B cell (primary cell): ENCODE results near the gene UNC13C. TPM values are rescaled to one million over a fixed set of nuclear protein-coding genes. Genes with fewer than 3 reads are reported as not detected.

Experiments
- ATAC-seq: fragments of 200-7000 bp; cut with Tn5 transposase; one replicate; pipeline ENCODE4 v1.10.0; 2021; ENCODE audit warnings: low read depth, mild to moderate bottlenecking, moderate number of reproducible peaks, moderate library complexity
- CTCF ChIA-PET: fragments of 350-600 bp; sonication (Branson Sonifier 250); formaldehyde crosslinking; loops from one replicate; lab custom pipeline; 2021; ENCODE audit warnings: antibody characterized with exemption, inconsistent platforms; lab: Charles Lee
- POLR2A ChIA-PET: fragments of 350-600 bp; sonication (Branson Sonifier 250); formaldehyde crosslinking; loops from one replicate; lab custom pipeline; 2021; ENCODE audit warnings: antibody characterized with exemption; lab: Charles Lee
- DNase-seq: peaks from one replicate; pipeline ENCODE4 v3.0.0; 2013
- H2AFZ ChIP-seq: 2 replicates; pipeline ENCODE4 v1.6.1; 2012; ENCODE audit warnings: mild to moderate bottlenecking, low read depth, low read length; ENCODE audit not compliant: insufficient read depth, poor library complexity, severe bottlenecking
- H3K27ac ChIP-seq, 2 donors: 1 replicate in 1 of 2; 2 replicates in 1 of 2; pipeline ENCODE4 v1.5.1; 2012 to 2013; ENCODE audit warnings: low read length in 2 of 2, mild to moderate bottlenecking in 2 of 2, moderate library complexity in 1 of 2
- H3K27me3 ChIP-seq, 4 experiments: fragments of 200-600 bp in 1 of 4; sonication (generic) in 1 of 4; replicated peaks in 1 of 4; 1 replicate in 2 of 4; 2 replicates in 2 of 4; pipeline versions ENCODE4 v1.6.1 to v1.7.0; 2013 to 2016; ENCODE audit warnings: low read length in 3 of 4, mild to moderate bottlenecking in 2 of 4, mixed read lengths in 1 of 4, moderate library complexity in 1 of 4; ENCODE audit not compliant: insufficient read depth in 4 of 4, control insufficient read depth in 3 of 4; ENCODE audit errors: control extremely low read depth in 1 of 4
- H3K36me3 ChIP-seq, 2 experiments: replicated peaks in 1 of 2; 1 replicate in 1 of 2; 2 replicates in 1 of 2; pipeline versions ENCODE4 v1.6.1 to v1.7.1; 2013; ENCODE audit warnings: low read length in 1 of 2; ENCODE audit not compliant: insufficient read depth in 2 of 2, control insufficient read depth in 1 of 2; ENCODE audit errors: control extremely low read depth in 1 of 2, extremely low read depth in 1 of 2
- H3K4me1 ChIP-seq, 2 donors: fragments of 200-600 bp in 1 of 2; sonication (generic) in 1 of 2; 1 replicate in 1 of 2; 2 replicates in 1 of 2; pipeline versions ENCODE4 v1.5.1 to v1.6.1; 2013 to 2017; ENCODE audit warnings: low read length in 2 of 2; ENCODE audit not compliant: control insufficient read depth in 2 of 2, insufficient read depth in 2 of 2
- H3K4me2 ChIP-seq: replicated peaks from 2 replicates; pipeline ENCODE3; 2012; ENCODE audit warnings: mild to moderate bottlenecking, low read depth, low read length; ENCODE audit not compliant: poor library complexity, severe bottlenecking
- H3K4me3 ChIP-seq, 5 experiments: fragments of 200-600 bp in 1 of 5; sonication (generic) in 1 of 5; 1 replicate in 3 of 5; 2 replicates in 2 of 5; pipeline versions ENCODE4 v1.5.1 to v1.7.0; 2011 to 2016; ENCODE audit warnings: low read length in 4 of 5, mild to moderate bottlenecking in 4 of 5, low read depth in 2 of 5, control low read depth in 1 of 5, moderate library complexity in 1 of 5; ENCODE audit not compliant: insufficient read depth in 1 of 5; ENCODE audit errors: control extremely low read depth in 1 of 5, extremely low read depth in 1 of 5
- H3K79me2 ChIP-seq: fragments of 200-600 bp; sonication (generic); one replicate; pipeline ENCODE4 v1.6.0; 2016; ENCODE audit warnings: low read length; ENCODE audit not compliant: control insufficient read depth, insufficient read depth
- H3K9ac ChIP-seq: fragments of 200-600 bp; sonication (generic); 2 replicates; pipeline ENCODE4 v1.6.1; 2017; ENCODE audit warnings: mild to moderate bottlenecking, low read length, moderate library complexity
- H3K9me3 ChIP-seq, 3 donors: one replicate each; pipeline versions ENCODE4 v1.6.1 to v1.7.1; 2013; ENCODE audit warnings: low read length in 2 of 3; ENCODE audit not compliant: control insufficient read depth in 2 of 3, insufficient read depth in 1 of 3; ENCODE audit errors: control extremely low read depth in 1 of 3
- H4K20me1 ChIP-seq: 2 replicates; pipeline ENCODE4 v1.6.0; 2012; ENCODE audit warnings: mild to moderate bottlenecking, low read length; ENCODE audit not compliant: insufficient read depth, control insufficient read depth, poor library complexity, severe bottlenecking
- H3K27ac Mint-ChIP-seq: one replicate; pipeline ENCODE4 v1.8.0; 2021; ENCODE audit warnings: mixed read lengths
- H3K27me3 Mint-ChIP-seq: one replicate; pipeline ENCODE4 v1.8.0; 2021; ENCODE audit warnings: mixed read lengths
- H3K4me1 Mint-ChIP-seq: one replicate; pipeline ENCODE4 v1.8.0; 2021; ENCODE audit warnings: mixed read lengths
- H3K4me3 Mint-ChIP-seq: one replicate; pipeline ENCODE4 v1.8.0; 2021; ENCODE audit warnings: mixed read lengths
- H3K9me3 Mint-ChIP-seq: one replicate; pipeline ENCODE4 v1.8.0; 2022; ENCODE audit warnings: mixed read lengths; ENCODE audit not compliant: insufficient read depth
- EZH2 ChIP-seq: IDR thresholded peaks from 2 replicates; pipeline ENCODE4 v1.6.1; 2012; ENCODE audit warnings: borderline replicate concordance, low read depth, mild to moderate bottlenecking, moderate library complexity, low read length; ENCODE audit not compliant: insufficient read depth, poor library complexity, severe bottlenecking
- WGBS: methylation state at CpG from one replicate; pipeline ENCODE4 v1.1.5; 2013; ENCODE audit warnings: missing lambda C conversion rate; ENCODE audit not compliant: insufficient coverage; 5-methylcytosine and 5-hydroxymethylcytosine counted together
- intact Hi-C: fragments of 100-400 bp; cut with micrococcal nuclease; formaldehyde crosslinking; loops from one replicate; pipeline ENCODE4 v1.10.0; 2022
- polyA plus RNA-seq: library from polyadenylated mRNA; depleted of rRNA; stranded (reverse); fragments of >200 nt; gene quantifications from 2 replicates; pipeline ENCODE4 v1.2.3, GENCODE V29; 2012
- total RNA-seq, 2 donors: library from RNA; stranded (reverse); fragments of 120-200 nt in 1 of 2; gene quantifications; 1 replicate in 1 of 2; 2 replicates in 1 of 2; pipeline versions ENCODE4 v1.2.3 to v1.2.4, GENCODE V29; 2013 to 2022
- TF ChIP-seq, protein P1 (sequence below): fragments of 200-600 bp; IDR thresholded peaks from one replicate; pipeline ENCODE4 v1.8.0; 2022; ENCODE audit warnings: antibody characterized with exemption, mild to moderate bottlenecking

UNC13C gene
- total and polyA plus RNA-seq, 2 donors (not counting 1 experiment from before 2014, with no cell fraction given) = not detected

DNA sequence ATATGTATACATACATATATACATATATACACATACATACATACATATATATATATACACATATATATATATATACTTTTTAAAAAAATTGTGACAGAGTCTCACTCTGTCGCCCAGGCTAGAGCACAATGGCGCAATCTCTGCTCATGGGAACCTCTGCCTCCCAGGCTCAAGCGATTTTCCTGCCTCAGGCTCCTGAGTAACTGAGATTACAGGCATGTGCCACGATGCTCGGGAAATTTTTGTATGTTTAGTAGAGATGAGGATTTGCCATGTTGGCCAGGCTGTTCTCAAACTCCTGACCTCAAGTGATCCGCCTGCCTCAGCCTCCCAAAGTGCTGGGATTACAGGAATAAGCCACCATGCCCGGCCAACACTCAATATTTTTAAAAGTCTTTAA, 302.5 kb downstream of the UNC13C start:
- Mint-ChIP-seq H3K9me3 (no peaks in the 10 kb centered on the region), H3K4me1 (no peaks in the 10 kb centered on the region), H3K4me3 (no peak overlapping the region), H3K27ac (no peak overlapping the region), H3K27me3 (no peaks in the 10 kb centered on the region)
- Histone ChIP-seq H3K9me3 (no peaks in the 10 kb centered on the region), H3K4me3 (no peak overlapping the region), H3K36me3 (no peaks in the 10 kb centered on the region), H3K27me3 (no peaks in the 10 kb centered on the region), H4K20me1 (no peaks in the 10 kb centered on the region), H3K4me2 (no peak overlapping the region), H3K27ac (no peak overlapping the region), H3K4me1 (no peaks in the 10 kb centered on the region), H3K79me2 (no peaks in the 10 kb centered on the region), H2AFZ (no peak overlapping the region), H3K9ac (no peak overlapping the region)
- ChIA-PET CTCF (no interaction called here), POLR2A (no interaction called here)
- TF ChIP-seq, protein P1, sequence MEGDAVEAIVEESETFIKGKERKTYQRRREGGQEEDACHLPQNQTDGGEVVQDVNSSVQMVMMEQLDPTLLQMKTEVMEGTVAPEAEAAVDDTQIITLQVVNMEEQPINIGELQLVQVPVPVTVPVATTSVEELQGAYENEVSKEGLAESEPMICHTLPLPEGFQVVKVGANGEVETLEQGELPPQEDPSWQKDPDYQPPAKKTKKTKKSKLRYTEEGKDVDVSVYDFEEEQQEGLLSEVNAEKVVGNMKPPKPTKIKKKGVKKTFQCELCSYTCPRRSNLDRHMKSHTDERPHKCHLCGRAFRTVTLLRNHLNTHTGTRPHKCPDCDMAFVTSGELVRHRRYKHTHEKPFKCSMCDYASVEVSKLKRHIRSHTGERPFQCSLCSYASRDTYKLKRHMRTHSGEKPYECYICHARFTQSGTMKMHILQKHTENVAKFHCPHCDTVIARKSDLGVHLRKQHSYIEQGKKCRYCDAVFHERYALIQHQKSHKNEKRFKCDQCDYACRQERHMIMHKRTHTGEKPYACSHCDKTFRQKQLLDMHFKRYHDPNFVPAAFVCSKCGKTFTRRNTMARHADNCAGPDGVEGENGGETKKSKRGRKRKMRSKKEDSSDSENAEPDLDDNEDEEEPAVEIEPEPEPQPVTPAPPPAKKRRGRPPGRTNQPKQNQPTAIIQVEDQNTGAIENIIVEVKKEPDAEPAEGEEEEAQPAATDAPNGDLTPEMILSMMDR = no peak
- TF ChIP-seq EZH2 = no peak
- WGBS = no CpG with 5 or more reads among the region's 7 CpGs
- DNase-seq (no peak), ATAC-seq (no peak)
- intact Hi-C loops = no loop called here

DNA sequence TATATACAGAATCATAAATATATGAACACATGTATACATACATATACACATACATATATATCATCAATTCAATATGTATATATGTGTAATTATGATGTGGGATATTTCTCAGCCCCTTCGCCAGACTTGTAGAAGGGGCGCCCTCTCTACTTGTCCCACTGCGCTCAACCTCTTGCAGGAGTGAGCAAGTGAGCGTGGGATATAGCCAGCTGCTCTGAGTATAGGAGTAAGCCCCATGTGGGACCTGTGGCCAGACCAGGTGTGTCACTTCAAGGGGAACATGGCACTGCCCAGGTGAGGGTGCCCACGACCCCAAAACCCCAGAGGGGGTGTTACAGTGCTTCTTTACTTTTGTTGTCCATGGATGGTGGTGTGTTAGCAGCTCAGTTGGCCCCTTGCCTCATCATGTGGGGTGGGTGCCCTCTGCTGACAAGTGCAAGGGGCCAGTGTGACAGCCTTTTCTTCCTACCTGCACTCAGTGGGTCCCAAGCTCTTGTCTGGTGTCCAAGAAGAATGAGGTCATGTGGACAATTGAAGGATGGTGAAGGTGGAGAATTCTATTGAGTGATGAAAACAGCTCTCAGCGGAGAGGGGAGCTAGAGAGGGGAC, 304.1 kb downstream of the UNC13C start:
- POLR2A ChIA-PET = no interaction called here

More for the DNA sequence above, 304.1 kb downstream of the UNC13C start:
- Mint-ChIP-seq H3K27ac (no peak overlapping the region), H3K27me3 (no peaks in the 10 kb centered on the region), H3K9me3 (no peaks in the 10 kb centered on the region), H3K4me3 (no peak overlapping the region), H3K4me1 (no peaks in the 10 kb centered on the region)
- Histone ChIP-seq H3K9me3 (no peaks in the 10 kb centered on the region), H3K9ac (no peak overlapping the region), H3K27ac (no peak overlapping the region), H3K36me3 (no peaks in the 10 kb centered on the region), H3K4me3 (no peak overlapping the region), H4K20me1 (no peaks in the 10 kb centered on the region), H3K4me2 (no peak overlapping the region), H3K4me1 (no peaks in the 10 kb centered on the region), H3K27me3 (no peaks in the 10 kb centered on the region), H2AFZ (no peak overlapping the region), H3K79me2 (no peaks in the 10 kb centered on the region)
- ATAC-seq = no peak
- no peak for DNase-seq
- 89% methylated on average over 5 of the region's 6 CpGs for WGBS
- CTCF ChIA-PET = no interaction called here
- intact Hi-C loops = no loop called here
- TF ChIP-seq EZH2 = no peak
- TF ChIP-seq, protein P1 = no peak
